Heart left ventricle (tissue), 16 donors: ENCODE results near the gene UGT2B17. TPM values are rescaled to one million over a fixed set of nuclear protein-coding genes. Genes with fewer than 3 reads are reported as not detected.

ENCODE experiments used
- ATAC-seq, 4 donors: fragments of 200-7000 bp; cut with Tn5 transposase; one replicate each; pipeline ENCODE4 v1.9.1; 2020 to 2022; ENCODE audit warnings: moderate library complexity in 4 of 4, mild to moderate bottlenecking in 3 of 4, moderate number of reproducible peaks in 1 of 4
- DNase-seq, 5 donors: peaks; one replicate each; pipeline ENCODE4 v3.0.0-alpha.2; 2020
- H3K27ac ChIP-seq, 12 donors: fragments of 200-600 bp; sonication (generic) in 4 of 12; one replicate each; pipeline versions ENCODE4 v1.5.0 to v1.8.0; 2016 to 2022; ENCODE audit warnings: mild to moderate bottlenecking in 2 of 12
- H3K27me3 ChIP-seq, 9 donors: fragments of 200-600 bp; sonication (generic) in 2 of 9; one replicate each; pipeline versions ENCODE4 v1.5.1 to v1.8.0; 2016 to 2022; ENCODE audit warnings: mild to moderate bottlenecking in 3 of 9
- H3K36me3 ChIP-seq, 9 donors: fragments of 200-600 bp; sonication (generic) in 2 of 9; one replicate each; pipeline versions ENCODE4 v1.5.0 to v1.8.0; 2018 to 2022; ENCODE audit warnings: mild to moderate bottlenecking in 2 of 9
- H3K4me1 ChIP-seq, 12 donors: fragments of 200-600 bp; sonication (generic) in 4 of 12; one replicate each; pipeline versions ENCODE4 v1.5.0 to v1.8.0; 2016 to 2022; ENCODE audit warnings: mild to moderate bottlenecking in 3 of 12
- H3K4me3 ChIP-seq, 12 donors: fragments of 200-600 bp; sonication (generic) in 4 of 12; one replicate each; pipeline versions ENCODE4 v1.5.0 to v1.8.0; 2017 to 2022; ENCODE audit warnings: mild to moderate bottlenecking in 9 of 12, moderate library complexity in 4 of 12
- H3K9me3 ChIP-seq, 12 donors: fragments of 200-600 bp; sonication (generic) in 4 of 12; one replicate each; pipeline versions ENCODE4 v1.5.0 to v1.8.0; 2016 to 2022; ENCODE audit warnings: mild to moderate bottlenecking in 1 of 12
- POLR2A ChIP-seq, 2 donors: fragments of 450-650 bp; IDR thresholded peaks; one replicate each; pipeline ENCODE4 v1.6.1; 2017; ENCODE audit warnings: antibody characterized with exemption in 2 of 2, mild to moderate bottlenecking in 2 of 2, moderate library complexity in 2 of 2
- WGBS, 4 donors: extraction: QIAGEN DNeasy Blood & Tissue Kit in 2 of 4; methylation state at CpG; one replicate each; pipeline versions ENCODE4 v1.1.5 to v1.1.7; 2013 to 2018; 5-methylcytosine and 5-hydroxymethylcytosine counted together
- intact Hi-C, 10 donors: fragments of 100-400 bp; cut with DNase I; formaldehyde crosslinking; loops; one replicate each; pipeline versions ENCODE4 v1.11.1 to v1.14.2; 2022
- polyA plus RNA-seq, 2 donors: library from polyadenylated mRNA; stranded (reverse); fragments of 200-250 nt; gene quantifications; one replicate each; pipeline ENCODE4 v1.2.3, GENCODE V29; 2013
- total RNA-seq, 9 donors: library from RNA; depleted of rRNA in 2 of 9; stranded (reverse); fragments of >200 nt in 2 of 9; fragmentation: NEBNext Ultra II Directional in 3 of 9; extraction: Animal tissue kit (Norgen Biotek cat#: 25700) in 3 of 9; gene quantifications; one replicate each; pipeline versions ENCODE4 v1.1.0 to v1.2.4, GENCODE V29; 2016 to 2023
- TF ChIP-seq, protein P1 (sequence below), 12 donors: fragments of 200-600 bp; sonication (generic) in 4 of 12; IDR thresholded peaks; one replicate each; pipeline versions ENCODE4 v1.5.0 to v1.8.0; 2018 to 2022; ENCODE audit warnings: antibody characterized with exemption in 12 of 12, mild to moderate bottlenecking in 5 of 12
- donor health status: ischemic (EF 13 %, LVEDD 7.1; RV severe dilation, severe dysfunction).
- donor health status: healthy with polysubstance abuse.
- donor health status: DM: no; HTN: yes; CAD: no.
- donor health status: DM: no; HTN: no; CAD: no.
- donor health status: ischemic (EF 25% LVEDD 6.9; RV normal size, moderate dysfunction).
- donor health status: ischemic (EF 25% LVEDD 5.7; RV mildly dilated, moderate dysfunction).
- donor health status: healthy.
- donor health status: DM: yes; HTN: yes; CAD: no.
- donor health status: ischemic (EF 35%, LVEDD 5.7; RV mildly dilated, moderate dysfunction).
- donor health status: nonischemic (EF 11% LVEDD 7.7; RV severe dilation, severe dysfunction).
- donor health status: DM: yes; HTN: yes; CAD: no.
- donor health status: PGD.
- donor health status: ischemic (EF 29% LVEDD 5.4; RV normal size, mild dysfunction).
- donor health status: nonischemic (EF 23%, LVEDD 6.1; RV moderate dilation, normal function).

UGT2B17 gene
- total and polyA plus RNA-seq, 11 donors, result 0.08 TPM; not detected in 10

DNA sequence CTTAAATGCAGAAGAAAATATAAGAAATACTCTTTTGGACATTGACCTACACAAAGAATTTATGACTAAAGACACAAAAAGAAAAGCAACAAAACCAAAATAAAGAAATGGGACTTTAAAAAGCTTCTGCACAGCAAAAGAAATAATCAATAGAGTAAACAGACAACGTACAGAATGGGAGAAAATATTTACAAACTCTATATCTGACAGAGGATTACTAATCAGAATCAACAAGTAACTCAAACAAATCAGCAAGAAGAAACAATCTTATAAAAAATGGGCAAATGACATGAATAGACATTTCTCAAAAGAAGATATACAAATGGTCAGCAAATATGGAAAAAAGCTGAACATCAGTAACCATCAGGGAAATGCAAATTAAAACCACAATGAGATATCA is 37.6 kb upstream of the UGT2B17 start:
- Histone ChIP-seq H3K27ac (no peak overlapping the region), H3K4me3 (no peak overlapping the region), H3K36me3 (no peaks in the 10 kb centered on the region), H3K4me1 (no peaks in the 10 kb centered on the region), H3K9me3 (no peaks in the 10 kb centered on the region), H3K27me3 (no peaks in the 10 kb centered on the region)
- WGBS, 4 donors, result 39 to 54% methylated on average over 1 of the region's 1 CpG; no CpG with 5 or more reads in 2 of the 4 donors
- intact Hi-C loops, result no loop called here
- ATAC-seq (no peak), DNase-seq (no peak)
- TF ChIP-seq, protein P1, sequence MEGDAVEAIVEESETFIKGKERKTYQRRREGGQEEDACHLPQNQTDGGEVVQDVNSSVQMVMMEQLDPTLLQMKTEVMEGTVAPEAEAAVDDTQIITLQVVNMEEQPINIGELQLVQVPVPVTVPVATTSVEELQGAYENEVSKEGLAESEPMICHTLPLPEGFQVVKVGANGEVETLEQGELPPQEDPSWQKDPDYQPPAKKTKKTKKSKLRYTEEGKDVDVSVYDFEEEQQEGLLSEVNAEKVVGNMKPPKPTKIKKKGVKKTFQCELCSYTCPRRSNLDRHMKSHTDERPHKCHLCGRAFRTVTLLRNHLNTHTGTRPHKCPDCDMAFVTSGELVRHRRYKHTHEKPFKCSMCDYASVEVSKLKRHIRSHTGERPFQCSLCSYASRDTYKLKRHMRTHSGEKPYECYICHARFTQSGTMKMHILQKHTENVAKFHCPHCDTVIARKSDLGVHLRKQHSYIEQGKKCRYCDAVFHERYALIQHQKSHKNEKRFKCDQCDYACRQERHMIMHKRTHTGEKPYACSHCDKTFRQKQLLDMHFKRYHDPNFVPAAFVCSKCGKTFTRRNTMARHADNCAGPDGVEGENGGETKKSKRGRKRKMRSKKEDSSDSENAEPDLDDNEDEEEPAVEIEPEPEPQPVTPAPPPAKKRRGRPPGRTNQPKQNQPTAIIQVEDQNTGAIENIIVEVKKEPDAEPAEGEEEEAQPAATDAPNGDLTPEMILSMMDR (IDR thresholded peaks at IDR 0.05), result no peak
- TF ChIP-seq POLR2A (IDR thresholded peaks at IDR 0.05), result no peak

DNA sequence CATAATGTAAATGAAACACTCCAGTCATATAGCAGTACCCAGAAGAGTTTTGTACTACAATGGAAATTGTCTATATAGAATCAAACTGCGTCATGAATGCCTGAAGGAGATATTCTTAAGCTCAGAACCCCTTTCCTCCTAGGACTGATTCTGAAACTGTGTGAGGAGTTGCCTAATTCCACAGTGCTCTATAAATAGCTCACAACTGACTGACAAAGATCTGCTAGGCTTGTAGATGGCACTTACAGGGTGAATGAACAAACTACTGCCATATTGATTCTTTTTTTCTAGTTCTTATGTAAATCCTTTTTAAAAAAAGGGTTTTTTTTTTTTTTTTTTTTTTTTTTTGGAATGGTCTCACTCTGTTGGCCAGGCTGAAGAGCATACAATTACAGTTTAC is 30.1 kb upstream of the UGT2B17 start:
- H3K4me1 ChIP-seq, result no peaks in the 10 kb centered on the region
- no peak overlapping the region for H3K27ac ChIP-seq
- H3K27me3 ChIP-seq, result no peaks in the 10 kb centered on the region
- no peak overlapping the region for H3K4me3 ChIP-seq
- intact Hi-C loops, result no loop called here
- WGBS, 4 donors, result 80 to 83% methylated on average over 1 of the region's 1 CpG; no CpG with 5 or more reads in 2 of the 4 donors
- no peak for TF ChIP-seq POLR2A (IDR thresholded peaks at IDR 0.05)
- TF ChIP-seq, protein P1 (IDR thresholded peaks at IDR 0.05), result no peak
- ATAC-seq (no peak), DNase-seq (no peak)
- H3K9me3 ChIP-seq, result peaks cover 0 to 5% (median 0%) of the 10 kb centered on the region in 12 donors
- H3K36me3 ChIP-seq, result no peaks in the 10 kb centered on the region

DNA sequence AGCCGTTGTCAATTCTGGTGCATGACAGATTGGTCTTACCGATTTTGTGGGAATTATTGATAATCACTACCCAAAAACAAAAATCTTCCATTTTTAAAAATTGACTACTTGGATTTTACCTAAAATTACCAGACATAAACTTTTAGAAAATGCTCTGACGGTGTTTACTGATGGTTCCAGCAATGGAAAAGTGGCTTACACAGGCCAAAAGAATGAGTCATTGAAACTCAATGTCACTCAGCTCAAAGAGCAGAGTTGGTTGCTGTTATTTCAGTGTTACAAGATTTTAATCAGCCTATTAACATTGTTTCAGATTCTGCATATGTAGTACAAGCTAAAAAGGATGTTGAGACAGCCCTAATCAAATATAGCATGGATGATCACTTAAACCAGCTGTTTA is 23.0 kb upstream of the UGT2B17 start:
- Histone ChIP-seq H3K4me1 (no peaks in the 10 kb centered on the region), H3K4me3 (no peak overlapping the region), H3K36me3 (no peaks in the 10 kb centered on the region), H3K27me3 (no peaks in the 10 kb centered on the region), H3K27ac (no peak overlapping the region), H3K9me3 (no peaks in the 10 kb centered on the region)
- intact Hi-C loops, result no loop called here
- no peak for DNase-seq
- ATAC-seq, result no peak
- TF ChIP-seq POLR2A (IDR thresholded peaks at IDR 0.05), result no peak
- TF ChIP-seq, protein P1 (IDR thresholded peaks at IDR 0.05), result no peak
- 72 to 81% methylated on average over 3 of the region's 3 CpGs; no CpG with 5 or more reads in 2 of the 4 donors for WGBS, 4 donors

DNA sequence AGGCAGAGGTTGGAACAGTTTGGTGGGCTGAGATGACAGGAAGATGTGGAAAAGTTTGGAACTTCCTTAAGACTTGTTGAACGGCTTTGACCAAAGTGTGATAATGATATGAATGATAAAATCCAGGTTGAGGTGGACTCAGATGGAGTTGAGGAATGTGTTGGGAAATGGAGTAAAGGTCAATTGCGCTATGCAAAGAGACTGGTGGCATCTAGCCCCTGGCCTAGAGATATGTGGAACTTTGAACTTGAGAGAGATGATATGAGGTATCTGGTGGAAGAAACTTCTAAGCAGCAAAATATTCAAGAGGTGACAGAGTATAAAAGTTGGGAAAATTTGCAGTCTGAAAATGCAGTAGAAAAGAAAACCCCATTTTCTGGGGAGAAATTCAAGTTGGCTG is 21.4 kb upstream of the UGT2B17 start:
- Histone ChIP-seq H3K27me3 (no peaks in the 10 kb centered on the region), H3K4me3 (no peak overlapping the region), H3K36me3 (no peaks in the 10 kb centered on the region), H3K9me3 (no peaks in the 10 kb centered on the region), H3K4me1 (no peaks in the 10 kb centered on the region), H3K27ac (no peak overlapping the region)
- DNase-seq (no peak), ATAC-seq (no peak)
- intact Hi-C loops, result no loop called here
- no peak for TF ChIP-seq POLR2A (IDR thresholded peaks at IDR 0.05)
- TF ChIP-seq, protein P1 (IDR thresholded peaks at IDR 0.05), result no peak
- WGBS, 4 donors, result 80 to 91% methylated on average over 2 of the region's 2 CpGs; no CpG with 5 or more reads in 2 of the 4 donors
